Colon (tissue), 2 donors: ENCODE results near the gene SNX30.
"Not testable (repeated sequence)": the region's sequence is repeated elsewhere in the genome, so short reads cannot be mapped to it uniquely, and the experiment has no call there.

ENCODE experiments used
- FAIRE-seq: peaks from 2 replicates; lab custom pipeline; 2012; peaks lifted over from hg19 to GRCh38; lab: Jason Lieb, UNC
- donor health status: control.
- donor health status: control.

Gene SNX30

GRCh38 chr9:112750016-112750763, at the start of gene SNX30:
Gene SNX30 (plus strand): TSS chr9:112750760. CDS start chr9:112751002, 242 bp downstream.
- FAIRE-seq, result no peak

GRCh38 chr9:112703304-112703703, 47.3 kb upstream of the SNX30 start:
- FAIRE-seq, result no peak

- FAIRE-seq, result no peak
Measured at GRCh38 chr9:112705768-112706427, 44.7 kb upstream of the SNX30 start.

GRCh38 chr9:112711050-112711689, 39.4 kb upstream of the SNX30 start:
- FAIRE-seq, result no peak

GRCh38 chr9:112712678-112713077, 37.9 kb upstream of the SNX30 start:
- FAIRE-seq, result no peak

- FAIRE-seq, result no peak
Measured at GRCh38 chr9:112717661-112718331, 32.8 kb upstream of the SNX30 start, which contains the start of gene INIP. Gene INIP (minus strand): TSS chr9:112718117. CDS start chr9:112716485, 1,632 bp downstream.

GRCh38 chr9:112719241-112719691, 31.3 kb upstream of the SNX30 start:
- no peak for FAIRE-seq

- no peak for FAIRE-seq
Measured at GRCh38 chr9:112719696-112720095, 30.9 kb upstream of the SNX30 start.

GRCh38 chr9:112720113-112720780, 30.3 kb upstream of the SNX30 start:
- no peak for FAIRE-seq

- not testable (repeated sequence) for FAIRE-seq
Measured at GRCh38 chr9:112722749-112723148, 27.8 kb upstream of the SNX30 start.

GRCh38 chr9:112725961-112726360, 24.6 kb upstream of the SNX30 start:
- no peak for FAIRE-seq

GRCh38 chr9:112726428-112726827, 24.1 kb upstream of the SNX30 start:
- FAIRE-seq, result no peak

GRCh38 chr9:112728401-112728800, 22.2 kb upstream of the SNX30 start:
- FAIRE-seq, result no peak

GRCh38 chr9:112731971-112732370, 18.6 kb upstream of the SNX30 start:
- no peak for FAIRE-seq

GRCh38 chr9:112734892-112735291, 15.7 kb upstream of the SNX30 start:
- FAIRE-seq, result no peak

- FAIRE-seq, result no peak
Measured at GRCh38 chr9:112743216-112743836, 7.2 kb upstream of the SNX30 start.

- no peak for FAIRE-seq
Measured at GRCh38 chr9:112744177-112744576, 6.4 kb upstream of the SNX30 start.

GRCh38 chr9:112747094-112747493, 3.5 kb upstream of the SNX30 start:
- no peak for FAIRE-seq

- no peak for FAIRE-seq
Measured at GRCh38 chr9:112750764-112751055, 150 bp downstream of the SNX30 start.

GRCh38 chr9:112751056-112751795, 666 bp downstream of the SNX30 start:
- no peak for FAIRE-seq
